KMS-11 (cell line): Measurements from ENCODE around the gene GVQW3.

Source experiments
- H2AFZ ChIP-seq: fragments of 200-600 bp; sonication (generic); 2 replicates; pipeline ENCODE4 v1.6.1; 2016; ENCODE audit warnings: antibody characterized with exemption, mixed run types, low read depth
- H3K27ac ChIP-seq: fragments of 200-600 bp; sonication (generic); 2 replicates; pipeline ENCODE4 v1.6.1; 2016; ENCODE audit warnings: mild to moderate bottlenecking, mixed run types
- H3K27me3 ChIP-seq: fragments of 200-600 bp; sonication (generic); 2 replicates; pipeline ENCODE4 v1.6.1; 2017; ENCODE audit warnings: mild to moderate bottlenecking, low read depth, mixed run types, moderate library complexity; ENCODE audit not compliant: insufficient read depth
- H3K36me3 ChIP-seq: fragments of 200-600 bp; sonication (generic); 2 replicates; pipeline ENCODE4 v1.6.1; 2017; ENCODE audit warnings: mild to moderate bottlenecking, mixed run types; ENCODE audit not compliant: insufficient read depth
- H3K4me1 ChIP-seq: fragments of 200-600 bp; sonication (generic); 2 replicates; pipeline ENCODE4 v1.6.1; 2016; ENCODE audit warnings: mild to moderate bottlenecking, low read depth, mixed run types; ENCODE audit not compliant: poor library complexity, severe bottlenecking
- H3K4me2 ChIP-seq: fragments of 200-600 bp; sonication (generic); 2 replicates; pipeline ENCODE4 v1.7.0; 2016; ENCODE audit warnings: mild to moderate bottlenecking, mixed run types
- H3K4me3 ChIP-seq: fragments of 200-600 bp; sonication (generic); IDR thresholded peaks from 2 replicates; pipeline ENCODE4 v1.6.1; 2017; ENCODE audit warnings: low read depth, low read length, mixed read lengths; ENCODE audit not compliant: insufficient read depth
- H3K79me2 ChIP-seq: fragments of 200-600 bp; sonication (generic); 2 replicates; pipeline ENCODE4 v1.6.1; 2016; ENCODE audit warnings: low read depth, mixed run types; ENCODE audit not compliant: insufficient read depth
- H3K9ac ChIP-seq: fragments of 200-600 bp; sonication (generic); 2 replicates; pipeline ENCODE4 v1.6.1; 2016; ENCODE audit warnings: mild to moderate bottlenecking, mixed run types
- H4K20me1 ChIP-seq: fragments of 200-600 bp; sonication (generic); 2 replicates; pipeline ENCODE4 v1.6.1; 2016; ENCODE audit warnings: mild to moderate bottlenecking, mixed run types; ENCODE audit not compliant: insufficient read depth
- CTCF ChIP-seq: fragments of 200-600 bp; sonication (generic); conservative IDR thresholded peaks from 2 replicates; pipeline ENCODE4 v1.6.1; 2017; ENCODE audit warnings: low read depth, mild to moderate bottlenecking, antibody characterized with exemption, low read length, moderate library complexity, mixed read lengths

The GVQW3 gene

DNA sequence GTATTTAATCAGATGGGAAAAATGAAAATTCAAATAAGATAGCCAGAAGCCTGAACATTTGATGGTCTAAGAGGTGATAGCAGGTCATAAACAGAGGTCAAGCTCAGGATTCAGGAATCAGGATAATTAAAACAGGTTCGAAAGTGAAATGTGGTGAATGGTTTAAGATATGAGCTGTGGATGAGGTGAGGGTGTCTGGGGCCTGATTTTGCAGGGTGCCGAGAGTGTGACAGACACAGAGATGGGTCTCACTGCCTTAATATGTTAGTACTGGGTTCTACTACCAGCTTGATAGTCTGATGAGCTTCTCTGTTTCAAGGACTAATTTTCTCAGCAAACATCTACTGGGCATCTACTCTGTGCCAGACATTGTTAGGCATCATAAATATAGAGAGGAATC is 43.8 kb downstream of the GVQW3 start:
- peak overlapping the region; percentile 22; the same call in 1 of the 2 replicates for H3K9ac ChIP-seq
- H4K20me1 ChIP-seq: no peaks in the 10 kb centered on the region
- no peaks in the 10 kb centered on the region for H3K79me2 ChIP-seq
- peaks cover 36% of the 10 kb centered on the region for H3K4me1 ChIP-seq
- H3K27ac ChIP-seq: peak overlapping the region; percentile 67; the same call in 1 of the 2 replicates
- no peak for TF ChIP-seq CTCF
- H3K36me3 ChIP-seq: no peaks in the 10 kb centered on the region
- H3K27me3 ChIP-seq: no peaks in the 10 kb centered on the region
- H2AFZ ChIP-seq: peak overlapping the region; percentile 36
- H3K4me3 ChIP-seq: peak overlapping the region; percentile 48
- H3K4me2 ChIP-seq: peak overlapping the region; percentile 90

- Histone ChIP-seq H3K9ac (no peak overlapping the region), H4K20me1 (no peaks in the 10 kb centered on the region), H3K4me3 (no peak overlapping the region), H3K27me3 (no peaks in the 10 kb centered on the region), H3K4me1 (peaks cover 36% of the 10 kb centered on the region), H2AFZ (no peak overlapping the region), H3K79me2 (no peaks in the 10 kb centered on the region), H3K36me3 (no peaks in the 10 kb centered on the region), H3K27ac (no peak overlapping the region), H3K4me2 (no peak overlapping the region)
- TF ChIP-seq CTCF: no peak
Measured at GRCh38 chr11:76426660-76427059, 45.5 kb downstream of the GVQW3 start.

DNA sequence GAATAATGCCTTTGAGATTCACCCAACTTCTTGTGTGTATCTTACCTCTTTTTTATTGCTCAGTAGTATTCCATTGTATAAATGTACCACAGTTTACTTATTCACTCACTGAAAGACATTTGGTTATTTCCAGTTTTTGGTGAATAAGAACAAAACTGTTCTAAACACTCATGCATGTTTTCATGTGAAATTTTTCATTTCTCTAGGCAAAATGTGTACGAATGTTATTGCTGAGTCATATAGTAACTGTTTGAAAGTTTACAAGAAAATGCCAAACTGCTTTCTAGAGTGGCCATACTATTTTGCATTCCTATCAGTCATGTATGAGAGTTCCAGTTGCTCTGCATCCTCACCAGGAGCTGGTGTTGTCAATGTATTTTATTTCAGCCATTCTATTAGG is 54.9 kb downstream of the GVQW3 start:
- Histone ChIP-seq H3K4me1 (no peaks in the 10 kb centered on the region), H3K27ac (no peak overlapping the region), H2AFZ (no peak overlapping the region), H3K36me3 (no peaks in the 10 kb centered on the region), H3K4me3 (no peak overlapping the region), H3K27me3 (no peaks in the 10 kb centered on the region), H3K9ac (no peak overlapping the region), H3K4me2 (no peak overlapping the region), H3K79me2 (no peaks in the 10 kb centered on the region), H4K20me1 (no peaks in the 10 kb centered on the region)
- TF ChIP-seq CTCF: no peak

DNA sequence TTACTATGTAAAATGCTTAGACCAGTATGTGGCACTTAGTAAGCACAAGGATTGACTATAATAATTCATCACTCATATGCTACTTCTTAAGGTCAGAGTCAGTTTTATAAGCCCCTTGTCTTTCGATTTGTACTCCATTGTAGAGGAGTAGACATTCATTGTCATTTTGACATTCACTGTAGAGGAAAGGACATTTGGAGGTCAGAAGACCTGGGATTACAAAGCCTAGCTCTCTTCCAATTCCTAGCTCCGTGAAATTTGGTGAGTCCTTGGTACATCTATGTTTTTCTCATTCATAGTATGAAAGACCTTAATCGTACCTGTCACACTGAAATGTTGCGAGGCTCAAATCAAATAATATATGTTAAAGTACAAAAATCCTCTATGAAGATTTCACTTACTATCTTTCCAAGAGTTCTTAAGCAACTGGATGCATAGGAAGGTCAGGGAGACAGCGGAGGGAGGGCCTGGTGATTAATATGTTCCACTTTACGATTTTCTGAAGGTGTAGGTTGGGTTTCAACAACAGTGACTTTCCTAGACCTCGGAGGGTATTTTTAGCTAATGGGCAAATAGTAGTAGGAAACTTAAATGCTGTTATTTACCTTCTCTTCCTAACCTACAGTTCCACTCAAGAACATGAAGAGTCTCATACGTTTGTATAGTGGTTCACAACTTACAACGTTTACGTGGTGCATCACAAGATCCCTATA is 62.3 kb downstream of the GVQW3 start:
- no peaks in the 10 kb centered on the region for H3K27me3 ChIP-seq

More for the DNA sequence above, 62.3 kb downstream of the GVQW3 start:
- TF ChIP-seq CTCF: no peak
- Histone ChIP-seq H2AFZ (peak overlapping the region; percentile 82; the same call in 1 of the 2 replicates), H3K4me1 (peaks cover 18% of the 10 kb centered on the region), H3K9ac (peak overlapping the region; percentile 96), H3K36me3 (no peaks in the 10 kb centered on the region), H3K4me3 (no peak overlapping the region), H3K79me2 (peaks cover 24% of the 10 kb centered on the region), H4K20me1 (no peaks in the 10 kb centered on the region), H3K27ac (peak overlapping the region; percentile 83; the same call in 1 of the 2 replicates), H3K4me2 (peak overlapping the region; percentile 49)
